ENCODE data around the gene FHOD1.

FHOD1 gene

GRCh38 chr16:67244387-67245185 is 2.7 kb downstream of the FHOD1 start:
- Histone ChIP-seq H3K4me1 (peaks cover 8% of the 10 kb centered on the region), H3K9ac (no peak overlapping the region), H3K27me3 (ENCODE audit: control insufficient read depth, insufficient read depth, low read length) (no peaks in the 10 kb centered on the region), H3K4me3 (ENCODE audit: low read depth, low read length) (no peak overlapping the region), H3K9me3 (ENCODE audit: control insufficient read depth, low read length) (no peaks in the 10 kb centered on the region), H3K27ac (peak overlapping the region; percentile 62), H3K36me3 (ENCODE audit: control insufficient read depth, insufficient read depth, low read length) (no peaks in the 10 kb centered on the region), H2AFZ (no peak overlapping the region), H3K4me2 (ENCODE audit: low read length) (no peak overlapping the region), H3K79me2 (peaks cover 2% of the 10 kb centered on the region)
- no peak for TF ChIP-seq CTCF (IDR thresholded peaks at IDR 0.05)

- no peaks in the 10 kb centered on the region for H3K36me3 ChIP-seq (ENCODE audit: control insufficient read depth, insufficient read depth, low read length)
- H3K4me3 ChIP-seq (ENCODE audit: low read depth, low read length), result no peak overlapping the region
- H3K79me2 ChIP-seq, result peaks cover 2% of the 10 kb centered on the region
- H3K27me3 ChIP-seq (ENCODE audit: control insufficient read depth, insufficient read depth, low read length), result no peaks in the 10 kb centered on the region
- H3K4me1 ChIP-seq, result peaks cover 8% of the 10 kb centered on the region
- TF ChIP-seq CTCF (IDR thresholded peaks at IDR 0.05), result no peak
- H3K4me2 ChIP-seq (ENCODE audit: low read length), result no peak overlapping the region
- H2AFZ ChIP-seq, result no peak overlapping the region
- H3K9me3 ChIP-seq (ENCODE audit: control insufficient read depth, low read length), result no peaks in the 10 kb centered on the region
- H3K9ac ChIP-seq, result no peak overlapping the region
- peak overlapping the region; percentile 62 for H3K27ac ChIP-seq
Observed at GRCh38 chr16:67243481-67243880, 3.8 kb downstream of the FHOD1 start.

GRCh38 chr16:67242138-67242730 is 5.0 kb downstream of the FHOD1 start:
- no peak overlapping the region for H3K4me2 ChIP-seq (ENCODE audit: low read length)
- peak overlapping the region; percentile 21 for H3K27ac ChIP-seq
- H3K9ac ChIP-seq, result no peak overlapping the region
- peaks cover 5% of the 10 kb centered on the region for H3K4me1 ChIP-seq
- peaks cover 2% of the 10 kb centered on the region for H3K79me2 ChIP-seq
- no peaks in the 10 kb centered on the region for H3K36me3 ChIP-seq (ENCODE audit: control insufficient read depth, insufficient read depth, low read length)
- H3K9me3 ChIP-seq (ENCODE audit: control insufficient read depth, low read length), result no peaks in the 10 kb centered on the region
- H3K4me3 ChIP-seq (ENCODE audit: low read depth, low read length), result no peak overlapping the region
- H2AFZ ChIP-seq, result no peak overlapping the region
- no peaks in the 10 kb centered on the region for H3K27me3 ChIP-seq (ENCODE audit: control insufficient read depth, insufficient read depth, low read length)
- no peak for TF ChIP-seq CTCF (IDR thresholded peaks at IDR 0.05)

DNA sequence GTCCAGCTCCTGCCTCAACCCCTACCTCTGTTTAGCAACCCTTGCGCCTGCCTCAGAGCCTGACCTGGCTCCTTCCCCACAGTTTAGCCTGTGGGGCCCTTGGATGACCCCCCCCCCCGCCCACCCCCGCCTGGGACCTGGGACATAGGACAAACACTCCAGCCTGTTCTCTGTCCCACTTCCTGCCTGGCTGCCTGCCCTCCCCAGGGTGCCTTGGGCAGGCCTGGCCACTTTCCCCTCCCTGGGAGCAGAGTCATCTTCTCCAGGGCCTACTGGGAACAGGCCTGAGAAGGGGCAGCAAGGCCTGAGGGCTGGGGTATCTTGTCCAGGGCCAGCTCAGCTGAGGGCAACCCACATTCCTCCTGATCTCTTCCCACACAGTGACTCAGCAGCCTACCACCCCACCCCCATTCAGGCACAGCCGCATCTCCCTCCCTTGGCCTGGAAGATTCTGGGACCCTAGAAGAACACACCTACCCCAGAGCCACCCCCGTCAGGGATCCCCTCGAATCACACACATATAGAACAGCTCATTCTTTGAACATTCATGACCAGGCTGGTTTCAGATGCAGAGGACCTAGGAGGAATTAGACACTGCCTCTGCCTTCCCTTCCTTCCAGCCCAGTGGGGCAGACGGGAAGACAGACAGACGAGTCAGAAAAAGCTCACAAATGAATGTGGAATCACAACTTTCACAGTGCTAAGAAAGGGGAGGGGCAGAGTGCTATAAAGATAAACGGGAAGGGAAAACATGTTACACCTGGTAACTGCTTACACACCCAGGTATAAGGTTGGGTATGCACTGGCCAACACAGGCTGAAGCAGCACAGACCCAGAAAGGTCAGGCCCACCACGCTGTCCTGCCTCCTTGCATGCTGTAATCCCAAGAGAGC is 6.0 kb downstream of the FHOD1 start:
- Histone ChIP-seq H3K27me3 (ENCODE audit: control insufficient read depth, insufficient read depth, low read length) (no peaks in the 10 kb centered on the region), H3K4me3 (ENCODE audit: low read depth, low read length) (no peak overlapping the region), H3K27ac (peak overlapping the region; percentile 21), H3K79me2 (peaks cover 2% of the 10 kb centered on the region), H3K9ac (no peak overlapping the region), H3K4me1 (peaks cover 5% of the 10 kb centered on the region), H3K36me3 (ENCODE audit: control insufficient read depth, insufficient read depth, low read length) (no peaks in the 10 kb centered on the region), H3K4me2 (ENCODE audit: low read length) (no peak overlapping the region), H2AFZ (no peak overlapping the region), H3K9me3 (ENCODE audit: control insufficient read depth, low read length) (no peaks in the 10 kb centered on the region)
- TF ChIP-seq CTCF (IDR thresholded peaks at IDR 0.05), result no peak
